Transverse colon (tissue), 4 donors: ENCODE results near the gene NSL1. TPM values are rescaled to one million over a fixed set of nuclear protein-coding genes. Genes with fewer than 3 reads are reported as not detected.

Source experiments
- DNase-seq: peaks from one replicate; pipeline ENCODE4 v3.0.0-alpha.2; 2019
- H3K27ac ChIP-seq, 4 donors: fragments of 200-600 bp; sonication (generic); 2 replicates each; pipeline ENCODE4 v1.5.1; 2016 to 2018; ENCODE audit warnings: inconsistent platforms in 4 of 4
- H3K27me3 ChIP-seq: fragments of 200-600 bp; sonication (generic); 2 replicates; pipeline ENCODE4 v1.5.1; 2017; ENCODE audit warnings: inconsistent platforms
- H3K36me3 ChIP-seq, 4 donors: fragments of 200-600 bp; sonication (generic); 2 replicates each; pipeline ENCODE4 v1.5.1; 2017 to 2019; ENCODE audit warnings: inconsistent platforms in 4 of 4
- H3K4me1 ChIP-seq, 4 donors: fragments of 200-600 bp; sonication (generic); 2 replicates each; pipeline ENCODE4 v1.5.1; 2017 to 2020; ENCODE audit warnings: inconsistent platforms in 4 of 4
- H3K4me3 ChIP-seq, 4 donors: fragments of 200-600 bp; sonication (generic); 1 replicate in 1 of 4; 2 replicates in 3 of 4; pipeline versions ENCODE4 v1.5.1 to v1.6.1; 2017 to 2019; ENCODE audit warnings: inconsistent platforms in 4 of 4
- H3K9me3 ChIP-seq, 2 donors: fragments of 200-600 bp; sonication (generic); 2 replicates each; pipeline ENCODE4 v1.5.1; 2017 to 2019; ENCODE audit warnings: inconsistent platforms in 2 of 2
- EP300 ChIP-seq: sonication (generic); formaldehyde crosslinking; IDR thresholded peaks from one replicate; pipeline ENCODE4 v1.6.1; 2017; ENCODE audit warnings: antibody characterized with exemption, low read depth
- POLR2A ChIP-seq: fragments of 450-650 bp; IDR thresholded peaks from one replicate; pipeline ENCODE4 v1.6.1; 2016; ENCODE audit warnings: antibody characterized with exemption, mild to moderate bottlenecking, moderate library complexity
- POLR2AphosphoS5 ChIP-seq, 3 donors: sonication (generic); formaldehyde crosslinking; IDR thresholded peaks; one replicate each; pipeline ENCODE4 v1.6.1; 2016; ENCODE audit warnings: antibody characterized with exemption in 3 of 3
- WGBS, 2 donors: methylation state at CpG; one replicate each; pipeline ENCODE4 v1.1.5; 2018; ENCODE audit warnings: low coverage in 1 of 2; 5-methylcytosine and 5-hydroxymethylcytosine counted together
- in situ Hi-C, 4 donors: fragments of 200-750 bp; cut with MboI; loops; one replicate each; pipeline versions ENCODE4 v1.15.0 to v1.15.1; 2017; ENCODE audit warnings: low sequenced_read_pairs in 3 of 4, low pct_ligation_motif_present in 1 of 4, low pct_unique_long_range_greater_than_20kb in 1 of 4
- intact Hi-C: fragments of 100-400 bp; cut with DNase I; formaldehyde crosslinking; loops from one replicate; pipeline ENCODE4 v1.15.1; 2023; ENCODE audit warnings: low total_unique reads
- total RNA-seq, 4 donors: library from RNA; depleted of rRNA; stranded (reverse); fragments of >200 nt; gene quantifications; one replicate each; pipeline ENCODE4 v1.1.0, GENCODE V29; 2016
- TF ChIP-seq, protein P1 (sequence below), 5 experiments: fragments of 200-600 bp in 3 of 5; fragments of 450-650 bp in 2 of 5; sonication (generic) in 3 of 5; IDR thresholded peaks; 1 replicate in 2 of 5; 2 replicates in 3 of 5; pipeline ENCODE4 v1.5.1; 2016 to 2017; ENCODE audit warnings: antibody characterized with exemption in 5 of 5, inconsistent platforms in 3 of 5, mild to moderate bottlenecking in 2 of 5, moderate library complexity in 1 of 5

NSL1 gene
- total RNA-seq, 4 donors from 2014 or later: 4.2 to 33.7 (median 28.4) TPM

GRCh38 chr1:212792396-212792908 is 875 bp upstream of the NSL1 start:
- no peak for DNase-seq
- Histone ChIP-seq H3K27ac (peak overlapping the region; percentile 90 to 99 (median 96)), H3K36me3 (peaks cover 0 to 12% (median 0%) of the 10 kb centered on the region in 4 donors), H3K9me3 (no peaks in the 10 kb centered on the region), H3K4me3 (peak overlapping the region; percentile 72 to 93 (median 90)), H3K27me3 (no peaks in the 10 kb centered on the region), H3K4me1 (peaks cover 9 to 47% (median 22%) of the 10 kb centered on the region in 4 donors)
- TF ChIP-seq EP300 (no peak), POLR2AphosphoS5 (IDR thresholded peaks at IDR 0.05) (no peak), POLR2A (no peak)
- TF ChIP-seq, protein P1, sequence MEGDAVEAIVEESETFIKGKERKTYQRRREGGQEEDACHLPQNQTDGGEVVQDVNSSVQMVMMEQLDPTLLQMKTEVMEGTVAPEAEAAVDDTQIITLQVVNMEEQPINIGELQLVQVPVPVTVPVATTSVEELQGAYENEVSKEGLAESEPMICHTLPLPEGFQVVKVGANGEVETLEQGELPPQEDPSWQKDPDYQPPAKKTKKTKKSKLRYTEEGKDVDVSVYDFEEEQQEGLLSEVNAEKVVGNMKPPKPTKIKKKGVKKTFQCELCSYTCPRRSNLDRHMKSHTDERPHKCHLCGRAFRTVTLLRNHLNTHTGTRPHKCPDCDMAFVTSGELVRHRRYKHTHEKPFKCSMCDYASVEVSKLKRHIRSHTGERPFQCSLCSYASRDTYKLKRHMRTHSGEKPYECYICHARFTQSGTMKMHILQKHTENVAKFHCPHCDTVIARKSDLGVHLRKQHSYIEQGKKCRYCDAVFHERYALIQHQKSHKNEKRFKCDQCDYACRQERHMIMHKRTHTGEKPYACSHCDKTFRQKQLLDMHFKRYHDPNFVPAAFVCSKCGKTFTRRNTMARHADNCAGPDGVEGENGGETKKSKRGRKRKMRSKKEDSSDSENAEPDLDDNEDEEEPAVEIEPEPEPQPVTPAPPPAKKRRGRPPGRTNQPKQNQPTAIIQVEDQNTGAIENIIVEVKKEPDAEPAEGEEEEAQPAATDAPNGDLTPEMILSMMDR (IDR thresholded peaks at IDR 0.05): no peak
- 22 to 54% methylated on average over 6 to 16 of the region's 16 CpGs for WGBS, 2 donors
- in situ Hi-C loops (loop anchor here in 1 of 4 donors (25.0 kb wide), 1 partner anchor 130 kb away; no protein-coding TSS in a partner anchor), intact Hi-C loops (loop anchor here (10.0 kb wide), 2 partner anchors 318 to 548 kb away; no protein-coding TSS in a partner anchor)

- intact Hi-C loops (loop anchor here (10.0 kb wide), 2 partner anchors 316 to 546 kb away; no protein-coding TSS in a partner anchor), in situ Hi-C loops (loop anchor here in 1 of 4 donors (25.0 kb wide), 1 partner anchor 129 kb away; no protein-coding TSS in a partner anchor)
- no peaks in the 10 kb centered on the region for H3K9me3 ChIP-seq
- peaks cover 9 to 47% (median 22%) of the 10 kb centered on the region in 4 donors for H3K4me1 ChIP-seq
- H3K4me3 ChIP-seq: peak overlapping the region; percentile 72 to 93 (median 90)
- no peak for DNase-seq
- TF ChIP-seq EP300 (no peak), POLR2A (no peak), POLR2AphosphoS5 (IDR thresholded peaks at IDR 0.05) (no peak)
- TF ChIP-seq, protein P1 (IDR thresholded peaks at IDR 0.05): no peak
- no peaks in the 10 kb centered on the region for H3K27me3 ChIP-seq
- peaks cover 0 to 8% (median under 1%) of the 10 kb centered on the region in 4 donors for H3K36me3 ChIP-seq
- H3K27ac ChIP-seq: peak overlapping the region; percentile 90 to 99 (median 96)
- 0 to 7% methylated on average over 5 to 21 of the region's 22 CpGs for WGBS, 2 donors
Observed at GRCh38 chr1:212791261-212791675, 309 bp downstream of the NSL1 start.

GRCh38 chr1:212785871-212786270 is 5.7 kb downstream of the NSL1 start:
- intact Hi-C loops: loop anchor here (10.0 kb wide), 1 partner anchor 121 kb away; no protein-coding TSS in a partner anchor
- TF ChIP-seq, protein P1 (IDR thresholded peaks at IDR 0.05): no peak
- no peak for TF ChIP-seq EP300
- no peak for TF ChIP-seq POLR2AphosphoS5 (IDR thresholded peaks at IDR 0.05)
- no peak for TF ChIP-seq POLR2A
- H3K36me3 ChIP-seq: peaks cover 0 to 34% (median 14%) of the 10 kb centered on the region in 4 donors
- no peaks in the 10 kb centered on the region for H3K9me3 ChIP-seq
- H3K27me3 ChIP-seq: no peaks in the 10 kb centered on the region
- no peak overlapping the region for H3K27ac ChIP-seq
- DNase-seq: no peak
- peaks cover 5 to 24% (median 14%) of the 10 kb centered on the region in 4 donors for H3K4me1 ChIP-seq
- 98 to 100% methylated on average over 1 of the region's 1 CpG for WGBS, 2 donors
- no peak overlapping the region for H3K4me3 ChIP-seq
- in situ Hi-C loops: loop anchor here in 1 of 4 donors (25.0 kb wide), 1 partner anchor 124 kb away; no protein-coding TSS in a partner anchor

DNA sequence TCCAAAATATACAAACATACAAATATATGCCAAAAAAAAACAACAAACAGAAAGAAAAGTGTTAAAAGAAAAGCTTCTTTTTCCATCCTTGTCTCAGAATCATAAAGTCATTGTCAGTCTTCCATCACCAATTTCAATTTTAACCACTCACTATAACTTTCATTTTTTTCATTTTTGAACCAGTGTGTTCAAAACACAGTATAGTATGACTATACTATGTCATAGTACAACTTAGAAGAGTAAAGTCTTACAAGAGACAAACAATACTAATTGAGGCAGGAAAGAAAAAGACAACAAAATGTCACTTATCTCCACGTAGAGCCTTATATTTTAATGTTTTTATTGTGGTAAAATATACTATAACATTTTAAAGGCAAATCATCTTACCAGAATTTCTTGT is 7.6 kb downstream of the NSL1 start:
- in situ Hi-C loops (loop anchor here in 1 of 4 donors (25.0 kb wide), 1 partner anchor 122 kb away; no protein-coding TSS in a partner anchor), intact Hi-C loops (loop anchor here (10.0 kb wide), 1 partner anchor 119 kb away; no protein-coding TSS in a partner anchor)
- no peak for DNase-seq
- H3K4me3 ChIP-seq: no peak overlapping the region
- H3K9me3 ChIP-seq: no peaks in the 10 kb centered on the region
- H3K4me1 ChIP-seq: peaks cover 0 to 5% (median 2%) of the 10 kb centered on the region in 4 donors
- WGBS, 2 donors: 52 to 56% methylated on average over 1 of the region's 1 CpG
- no peak overlapping the region for H3K27ac ChIP-seq
- peaks cover 0 to 34% (median 16%) of the 10 kb centered on the region in 4 donors for H3K36me3 ChIP-seq
- no peaks in the 10 kb centered on the region for H3K27me3 ChIP-seq
- TF ChIP-seq, protein P1 (IDR thresholded peaks at IDR 0.05): no peak
- TF ChIP-seq POLR2A: no peak
- TF ChIP-seq POLR2AphosphoS5 (IDR thresholded peaks at IDR 0.05): no peak
- TF ChIP-seq EP300: no peak
